Activated CD4-positive, alpha-beta T cell treated with anti-CD3 and anti-CD28 coated beads for 48 hours (primary cell): ENCODE measurements around the gene SPRY1.
A peak's percentile ranks its signal among the peaks of the same experiment; 100 is the strongest.

Experiments
- DNase-seq: peaks from one replicate; pipeline ENCODE4 v3.0.0-alpha.2; 2020

Gene SPRY1

DNA sequence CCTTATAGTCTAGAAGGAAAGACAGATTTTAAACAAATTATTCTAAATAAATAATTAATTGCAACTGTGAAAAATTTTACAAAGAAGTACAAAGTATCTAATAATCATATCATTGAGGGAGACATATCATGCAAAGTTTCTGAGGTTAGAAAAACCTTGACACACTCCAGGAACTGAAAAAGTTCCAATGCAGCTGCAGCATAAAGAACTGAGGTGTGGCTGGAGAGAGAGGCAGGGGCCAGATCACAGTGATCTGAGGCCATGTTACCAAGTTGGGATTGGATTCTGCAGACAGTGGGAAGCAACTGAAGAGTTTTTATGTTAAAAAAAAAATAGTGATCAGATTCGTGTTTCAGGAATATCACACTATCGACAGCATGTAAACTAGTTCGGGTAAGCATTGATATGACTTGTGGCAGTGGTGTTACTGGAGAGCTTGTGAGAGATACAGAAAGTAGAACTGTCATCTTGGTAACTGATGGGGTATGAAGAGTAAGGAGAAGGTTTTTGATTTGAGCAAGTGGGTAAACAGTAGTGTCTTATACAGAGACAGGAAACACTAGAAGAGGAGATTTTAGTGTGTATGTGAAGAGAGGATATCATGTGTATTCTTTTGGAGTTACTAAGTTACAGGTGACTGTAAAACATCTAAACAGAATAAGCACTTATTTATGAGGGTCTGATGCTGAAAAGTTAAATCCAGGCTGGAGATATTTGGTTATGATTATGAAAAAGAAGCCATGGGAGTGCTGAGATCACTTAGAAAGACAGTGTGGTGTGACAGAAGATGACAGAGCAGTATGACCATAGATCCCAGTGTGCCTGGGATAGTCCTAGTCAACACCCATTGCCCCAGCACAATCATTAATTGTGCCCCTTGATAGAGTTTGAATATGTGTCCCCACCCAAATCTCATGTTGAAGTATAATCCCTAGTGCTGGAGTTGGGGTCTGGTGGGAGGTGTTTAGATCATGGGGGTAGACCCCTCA is 15.6 kb upstream of the SPRY1 start:
- no peak for DNase-seq

DNA sequence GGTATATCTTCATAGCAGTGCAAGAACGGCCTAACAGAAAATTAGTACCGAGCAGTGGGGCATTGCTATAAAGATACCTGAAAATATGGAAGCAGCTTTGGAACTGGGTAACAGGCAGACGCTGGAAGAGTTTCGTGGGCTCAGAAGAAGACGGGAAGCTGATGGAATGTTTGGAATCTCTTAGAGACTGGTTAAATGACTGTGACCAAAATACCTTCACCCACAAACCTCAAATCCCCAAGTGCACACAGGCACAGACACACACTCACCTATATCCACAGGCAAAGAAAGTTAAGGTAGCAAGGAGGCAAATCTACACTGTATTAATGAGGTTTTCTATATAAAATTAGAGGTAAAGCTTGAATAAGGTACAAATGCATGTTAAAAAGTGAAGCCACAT is 14.6 kb upstream of the SPRY1 start:
- DNase-seq: no peak

DNA sequence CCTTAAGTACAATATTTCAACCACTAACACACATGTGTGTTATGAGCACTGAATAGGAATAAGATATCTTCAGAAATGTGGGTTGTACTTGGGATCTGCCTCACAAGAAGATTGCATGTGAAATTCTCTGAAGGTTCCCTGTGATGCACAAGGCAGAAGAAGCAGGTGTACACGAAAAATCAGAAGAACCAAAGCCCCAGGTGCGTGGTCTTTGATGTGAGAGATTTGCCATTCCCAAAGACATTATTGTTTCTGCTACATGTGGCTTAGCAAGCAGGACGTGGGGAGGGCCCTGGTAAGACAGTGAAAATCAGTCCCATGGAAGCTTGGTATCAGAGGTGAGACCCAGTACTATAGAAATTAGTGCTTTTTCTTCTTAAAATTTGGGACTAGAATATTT is 13.0 kb upstream of the SPRY1 start:
- no peak for DNase-seq

DNA sequence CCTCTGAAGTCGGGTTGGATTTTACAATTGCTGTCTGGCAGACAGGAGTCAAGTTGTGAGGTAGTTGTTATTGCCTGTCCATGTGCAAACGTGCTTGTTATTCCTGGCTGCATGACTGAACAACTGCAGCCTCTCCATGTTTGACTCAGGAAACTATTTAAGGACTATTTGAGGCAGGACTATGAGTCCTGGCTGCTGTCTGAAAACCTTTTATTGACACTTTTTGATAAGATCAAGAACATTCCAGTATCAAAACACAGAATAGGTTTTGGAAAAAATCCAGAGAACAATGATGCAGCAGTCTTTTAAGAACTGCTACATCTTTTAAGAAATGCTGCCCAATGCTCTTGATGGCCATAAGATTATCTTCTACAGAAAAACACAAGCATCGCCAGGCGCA is 10.0 kb upstream of the SPRY1 start:
- no peak for DNase-seq

DNA sequence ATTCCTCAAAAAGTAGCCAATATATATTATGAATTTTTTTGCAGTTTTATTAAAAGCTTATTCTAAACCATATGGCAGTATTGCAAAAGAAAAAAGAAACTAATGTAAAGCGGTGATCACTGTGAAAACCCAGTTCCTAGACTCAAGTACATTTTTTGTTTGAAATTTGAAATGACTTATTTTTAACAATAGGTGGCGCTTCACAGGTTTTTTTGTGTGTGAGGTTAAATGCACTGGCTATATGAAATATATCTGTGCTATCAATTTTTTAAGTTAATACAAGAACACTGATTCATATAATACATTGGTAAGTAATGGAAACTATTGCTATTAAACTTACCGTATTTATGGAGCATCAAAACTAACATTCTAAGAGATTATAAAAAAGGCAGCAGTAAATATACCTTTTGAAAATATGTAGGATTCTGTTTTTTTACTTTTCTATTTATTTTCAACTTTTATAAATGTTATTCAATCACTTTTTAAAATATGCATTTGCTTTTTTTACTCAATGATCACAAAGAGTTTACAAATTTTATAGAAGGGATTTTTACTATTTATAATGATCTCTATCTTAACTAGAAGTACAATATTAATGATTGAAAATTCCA is 5.6 kb upstream of the SPRY1 start:
- DNase-seq: no peak

DNA sequence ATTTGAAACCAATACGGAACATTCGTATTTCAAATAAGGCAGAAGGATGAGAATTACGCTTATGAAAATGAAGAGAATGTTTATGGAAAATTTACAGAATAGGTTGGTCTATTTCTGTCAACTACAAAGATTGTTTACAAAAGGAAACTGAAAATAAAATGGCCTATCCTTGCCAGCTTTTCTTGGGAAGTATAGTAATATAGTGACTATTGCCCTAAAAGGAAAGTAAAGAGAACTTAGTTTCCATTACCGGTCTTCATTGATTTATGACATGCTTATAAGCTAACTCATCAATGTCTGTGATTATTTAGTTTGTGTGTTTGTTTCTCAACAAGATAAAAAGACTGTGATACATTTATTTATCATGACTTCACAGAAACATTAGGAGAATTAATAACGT is 2.9 kb upstream of the SPRY1 start:
- DNase-seq: no peak

DNA sequence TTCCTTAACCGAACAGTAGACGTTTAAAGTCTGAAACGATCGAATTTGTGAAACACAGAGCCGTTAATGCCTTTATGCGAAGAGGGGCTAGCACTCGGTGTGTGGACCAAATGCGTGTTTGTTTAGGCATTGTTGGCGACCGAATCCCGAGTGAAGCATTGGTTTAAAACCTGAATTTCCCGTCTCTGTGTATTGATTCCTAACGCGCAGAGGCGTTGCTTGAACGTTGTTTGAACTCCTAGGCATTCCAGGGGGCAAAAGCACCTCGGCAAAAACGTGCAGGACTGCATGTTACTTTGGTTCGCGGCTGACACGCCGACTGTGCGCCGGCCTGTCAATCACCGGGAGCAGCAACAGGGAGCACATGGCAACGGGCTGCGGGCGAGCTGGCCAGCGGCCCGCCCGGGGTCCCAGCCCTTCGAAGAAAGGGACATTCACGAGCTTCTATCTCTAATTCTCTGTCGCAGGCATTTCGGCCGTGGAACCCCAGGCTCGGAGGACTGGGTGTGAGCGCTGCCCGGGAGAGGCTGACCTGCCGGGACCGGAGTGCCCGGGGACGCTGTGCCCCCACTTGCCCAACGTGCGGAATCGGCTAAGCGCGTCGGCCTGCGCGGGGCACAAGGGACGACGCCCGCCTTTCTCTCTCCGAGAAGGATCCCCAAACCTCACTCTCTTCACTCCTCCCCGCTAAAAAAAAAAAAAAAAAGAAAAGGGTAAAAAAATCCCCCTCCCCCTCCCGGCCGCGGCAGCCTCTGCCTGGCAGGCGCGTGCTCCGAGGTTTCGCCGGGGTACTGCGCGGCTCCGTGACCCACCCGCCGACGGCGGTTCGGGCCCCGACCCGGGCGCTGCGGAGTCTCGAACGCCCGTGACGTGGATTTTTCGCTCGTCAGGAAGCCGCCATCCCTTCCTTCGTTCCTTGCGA is 810 bp downstream of the SPRY1 start:
- peak; percentile 62 for DNase-seq

DNA sequence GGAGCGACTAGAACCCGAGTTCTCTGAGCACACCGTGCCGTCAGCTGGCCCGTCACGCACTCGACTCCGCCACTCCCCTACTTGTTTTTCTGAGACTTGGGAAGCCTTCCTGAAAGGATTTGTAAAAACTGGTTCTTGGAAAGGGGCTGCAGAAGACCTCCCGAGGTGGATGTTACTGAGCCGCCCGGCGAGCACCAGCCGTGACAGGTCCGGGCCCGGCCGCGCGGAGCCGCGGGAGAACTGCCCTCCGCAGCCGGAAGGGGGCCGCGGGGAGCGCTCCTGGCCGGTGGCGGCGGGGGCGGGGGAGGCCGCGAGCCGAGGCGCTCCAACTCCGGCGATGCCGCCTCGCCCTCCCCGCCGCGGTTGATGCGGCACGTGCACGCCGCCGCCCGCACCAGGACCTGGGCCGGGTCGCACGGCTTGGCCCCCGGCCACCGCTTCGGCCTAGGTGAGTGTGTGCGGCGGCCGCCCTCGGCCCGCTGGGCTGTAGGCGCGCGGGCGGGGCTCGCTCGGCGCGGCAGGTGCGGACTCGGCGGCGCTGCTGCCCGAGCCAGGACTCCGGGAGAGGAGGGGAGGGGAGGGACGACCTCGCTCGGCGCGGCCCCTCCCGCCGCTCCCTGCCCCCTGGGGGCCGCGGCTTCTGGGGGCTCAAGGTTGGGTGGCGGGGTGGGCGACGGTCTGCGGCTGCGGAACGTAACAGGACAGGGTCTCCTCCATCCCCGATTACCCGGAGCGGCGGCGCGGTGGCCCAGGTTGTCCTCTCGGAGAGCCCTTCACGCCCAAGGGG is 1.7 kb downstream of the SPRY1 start:
- DNase-seq: peak; percentile 77

DNA sequence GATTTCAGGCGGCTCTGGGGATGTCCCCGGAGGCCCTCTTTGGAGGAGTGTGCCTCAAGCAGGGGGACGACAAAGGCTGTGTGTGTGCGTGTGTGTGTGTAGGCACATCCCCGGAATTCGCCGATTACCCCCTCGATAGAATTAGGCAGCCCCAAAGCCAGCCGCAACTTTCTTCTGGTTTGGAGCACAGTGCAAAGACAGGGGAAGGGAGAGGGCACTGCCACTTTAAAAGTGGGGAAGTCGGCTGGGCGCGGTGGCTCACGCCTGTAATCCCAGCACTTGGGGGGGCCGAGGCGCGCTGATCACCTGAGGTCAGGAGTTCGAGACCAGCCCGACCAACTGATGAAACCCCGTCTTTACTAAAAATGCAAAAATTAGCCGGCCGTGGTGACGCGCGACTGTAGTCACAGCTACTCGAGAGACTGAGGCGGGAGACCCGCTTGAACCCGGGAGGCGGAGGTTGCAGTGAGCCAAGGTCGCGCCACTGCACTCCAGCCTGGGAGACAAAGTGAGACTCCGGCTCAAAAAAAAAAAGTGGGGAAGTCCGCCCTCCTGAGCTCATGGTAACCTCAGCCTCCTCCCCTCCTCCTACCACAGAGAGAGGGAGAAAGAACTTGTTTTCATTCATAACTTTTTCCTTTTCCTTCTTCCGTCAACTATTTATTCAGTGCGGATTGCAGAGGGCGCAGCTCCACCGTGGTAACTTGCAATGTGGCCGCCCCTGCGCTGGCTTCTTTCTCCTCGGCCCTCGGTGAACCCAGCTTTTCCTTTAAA is 2.4 kb downstream of the SPRY1 start:
- peak; percentile 71 for DNase-seq

DNA sequence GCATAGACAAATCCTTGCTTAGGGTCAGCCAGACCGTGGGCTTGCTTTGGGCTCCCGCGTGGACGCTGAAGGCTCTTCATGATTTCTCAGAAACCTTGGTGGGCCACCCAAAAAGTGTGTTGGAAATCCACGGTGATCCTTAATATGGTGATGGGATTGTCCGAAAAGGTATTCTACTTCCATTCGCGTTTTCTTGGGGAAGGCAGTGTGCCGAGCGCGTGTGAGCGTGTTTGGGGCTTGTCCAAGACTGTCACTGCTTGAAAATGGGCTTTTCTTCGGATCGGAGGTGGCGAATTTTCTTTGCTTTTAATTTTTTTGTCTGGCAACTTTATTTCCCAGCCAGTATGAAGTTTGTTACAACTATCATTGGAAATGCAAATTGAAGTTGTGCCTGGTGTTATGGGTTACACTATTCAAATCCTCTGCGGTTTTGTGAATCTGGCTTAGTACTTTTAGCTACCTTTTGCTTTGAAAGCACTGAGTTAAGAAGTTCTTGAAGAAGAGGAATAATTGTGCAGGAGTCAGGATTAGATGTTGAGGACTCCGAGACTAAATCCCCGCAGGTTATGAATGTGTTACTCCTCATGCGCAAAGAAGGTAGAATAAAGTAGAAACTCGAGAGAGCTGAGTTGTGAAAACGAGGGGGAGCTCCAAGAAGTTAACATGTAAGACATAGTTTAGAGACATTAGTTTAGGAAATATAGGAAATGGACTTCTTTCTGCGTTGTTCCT is 3.2 kb downstream of the SPRY1 start:
- no peak for DNase-seq

DNA sequence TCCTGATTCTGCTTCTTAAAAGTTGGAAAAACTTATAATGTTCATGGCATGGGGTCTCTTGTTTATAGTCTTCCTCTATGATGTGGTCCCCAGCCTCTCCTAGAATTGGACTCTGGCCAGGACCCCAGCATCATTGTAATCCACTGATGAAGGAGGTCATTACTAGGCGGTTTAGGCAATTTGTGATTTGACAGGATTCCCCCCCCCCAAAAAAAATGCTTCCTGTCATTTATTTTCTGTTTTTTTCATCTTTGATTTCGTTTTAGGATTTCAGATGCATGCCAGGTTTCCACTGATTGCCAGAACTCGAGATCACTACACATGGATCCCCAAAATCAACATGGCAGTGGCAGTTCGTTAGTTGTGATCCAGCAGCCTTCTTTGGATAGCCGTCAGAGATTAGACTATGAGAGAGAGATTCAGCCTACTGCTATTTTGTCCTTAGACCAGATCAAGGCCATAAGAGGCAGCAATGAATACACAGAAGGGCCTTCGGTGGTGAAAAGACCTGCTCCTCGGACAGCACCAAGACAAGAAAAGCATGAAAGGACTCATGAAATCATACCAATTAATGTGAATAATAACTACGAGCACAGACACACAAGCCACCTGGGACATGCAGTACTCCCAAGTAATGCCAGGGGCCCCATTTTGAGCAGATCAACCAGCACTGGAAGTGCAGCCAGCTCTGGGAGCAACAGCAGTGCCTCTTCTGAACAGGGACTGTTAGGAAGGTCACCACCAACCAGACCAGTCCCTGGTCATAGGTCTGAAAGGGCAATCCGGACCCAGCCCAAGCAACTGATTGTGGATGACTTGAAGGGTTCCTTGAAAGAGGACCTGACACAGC is 4.9 kb downstream of the SPRY1 start:
- DNase-seq: no peak

DNA sequence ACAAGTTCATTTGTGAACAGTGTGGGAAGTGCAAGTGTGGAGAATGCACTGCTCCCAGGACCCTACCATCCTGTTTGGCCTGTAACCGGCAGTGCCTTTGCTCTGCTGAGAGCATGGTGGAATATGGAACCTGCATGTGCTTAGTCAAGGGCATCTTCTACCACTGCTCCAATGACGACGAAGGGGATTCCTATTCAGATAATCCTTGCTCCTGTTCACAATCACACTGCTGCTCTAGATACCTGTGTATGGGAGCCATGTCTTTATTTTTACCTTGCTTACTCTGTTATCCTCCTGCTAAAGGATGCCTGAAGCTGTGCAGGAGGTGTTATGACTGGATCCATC is 5.5 kb downstream of the SPRY1 start:
- no peak for DNase-seq

DNA sequence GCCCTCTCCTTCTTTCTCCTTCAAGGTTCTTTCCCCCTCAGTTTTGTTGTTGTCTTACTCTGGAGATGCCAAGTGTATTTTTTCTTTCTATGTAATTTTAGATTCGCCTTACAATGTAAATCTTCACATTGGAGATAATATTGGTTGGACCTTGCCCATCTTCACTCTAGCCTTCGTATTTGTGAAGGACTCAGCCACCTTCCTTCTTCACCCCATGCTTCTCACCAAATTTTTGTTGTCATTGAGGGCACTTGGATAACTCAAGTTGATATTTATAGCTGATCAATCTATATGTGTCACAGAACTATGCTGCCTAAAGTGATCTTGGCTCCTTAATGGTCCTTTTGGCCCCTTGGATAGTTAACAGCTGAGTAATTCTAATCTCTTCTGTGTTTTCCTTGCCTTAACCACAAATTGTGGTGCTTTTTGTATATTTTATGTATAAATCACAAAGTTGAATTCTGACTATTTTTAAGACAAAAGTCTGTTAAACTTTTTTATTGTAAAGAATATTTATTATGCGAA is 6.5 kb downstream of the SPRY1 start:
- DNase-seq: no peak

DNA sequence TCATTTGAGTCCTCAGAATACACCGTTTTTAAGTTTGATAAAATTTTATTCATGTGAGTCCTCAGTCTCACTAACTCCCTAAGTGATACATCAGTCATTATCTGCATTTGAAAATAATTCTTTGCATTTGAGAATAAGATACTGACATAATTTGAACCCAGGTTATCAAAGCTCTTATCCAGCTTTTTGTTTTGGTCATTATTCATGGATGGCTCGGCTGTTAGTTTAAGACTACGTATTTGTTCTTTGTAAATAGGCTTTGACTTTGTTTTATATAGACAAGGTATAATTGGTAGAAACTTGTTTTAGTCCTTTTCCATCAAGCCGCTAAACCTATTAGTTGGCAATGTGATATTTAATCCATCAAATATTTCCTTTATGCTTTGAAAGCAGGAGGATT is 7.9 kb downstream of the SPRY1 start:
- no peak for DNase-seq

DNA sequence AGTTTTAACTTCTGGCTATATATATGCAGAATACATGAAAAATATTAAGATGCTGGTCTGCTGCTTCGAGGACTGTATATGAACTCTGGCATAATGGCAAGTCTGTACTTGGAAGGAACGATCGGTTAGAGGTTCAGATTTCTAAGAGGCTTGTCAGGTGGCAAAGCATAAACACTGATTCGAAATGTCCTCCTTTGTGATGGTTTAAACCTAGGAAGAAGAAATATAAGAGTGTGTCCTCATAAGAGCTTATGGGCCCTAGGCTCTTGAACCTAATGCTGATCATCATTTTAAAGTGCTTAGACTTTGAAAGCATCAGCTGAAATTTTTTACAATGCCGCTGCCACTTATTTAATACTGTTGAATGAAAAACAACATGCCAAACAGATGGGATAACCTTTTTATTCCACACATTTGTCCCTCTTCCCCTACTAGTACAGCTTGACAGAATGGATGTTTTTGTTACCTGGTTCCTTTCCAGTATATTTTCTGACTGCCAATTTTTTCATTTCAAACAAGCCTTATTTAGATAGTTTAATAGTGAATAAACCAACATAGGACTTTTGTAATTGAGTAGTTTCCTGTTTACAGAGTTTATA is 8.8 kb downstream of the SPRY1 start:
- DNase-seq: no peak

DNA sequence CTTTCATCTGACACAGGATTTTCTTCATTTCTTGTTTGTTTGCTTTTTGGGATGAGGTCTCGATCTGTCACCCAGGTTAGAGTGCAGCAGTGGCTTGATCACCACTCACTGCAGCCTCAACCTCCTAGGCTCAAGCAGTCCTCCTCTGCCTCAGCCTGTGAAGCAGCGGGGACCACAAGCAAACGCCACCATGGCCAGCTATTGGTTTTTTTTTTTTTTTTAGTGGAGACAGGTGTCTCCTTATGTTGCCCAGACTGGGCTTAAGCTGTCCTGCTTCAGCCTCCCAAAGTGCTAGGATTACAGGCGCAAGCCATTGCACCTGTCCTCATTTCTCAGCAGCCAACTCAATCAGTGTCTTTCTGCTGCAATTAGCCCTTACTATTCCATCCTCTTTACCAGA is 10.3 kb downstream of the SPRY1 start:
- DNase-seq: no peak

DNA sequence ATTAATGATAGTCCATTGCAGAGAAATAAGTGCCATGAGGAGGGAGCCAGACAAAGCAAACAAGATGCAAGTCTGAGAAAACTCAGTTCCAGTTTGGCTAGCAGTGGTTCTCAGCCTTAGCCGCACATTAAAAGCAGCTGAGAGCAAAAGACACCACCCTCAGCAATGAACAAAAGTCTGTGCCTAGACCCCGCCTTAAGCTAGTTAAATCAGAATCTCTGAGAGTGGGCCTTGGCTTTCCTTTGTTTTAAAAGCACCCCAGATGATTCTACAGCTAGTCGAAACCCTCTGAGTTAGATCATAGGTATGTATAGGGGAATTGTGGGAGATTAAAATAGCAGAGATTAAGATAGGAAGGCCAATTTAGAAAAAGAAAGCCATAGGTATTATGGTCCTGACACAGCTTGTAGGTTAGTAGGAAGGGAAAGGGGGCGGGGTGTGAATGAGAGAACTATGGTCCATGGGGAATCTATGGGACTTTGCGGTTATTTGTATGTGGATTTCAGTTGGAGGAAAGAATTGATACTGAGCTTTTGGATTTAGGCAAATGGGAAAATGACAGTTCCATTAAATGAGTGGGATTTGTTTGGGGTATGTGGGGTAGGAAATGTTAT is 12.0 kb downstream of the SPRY1 start:
- no peak for DNase-seq

DNA sequence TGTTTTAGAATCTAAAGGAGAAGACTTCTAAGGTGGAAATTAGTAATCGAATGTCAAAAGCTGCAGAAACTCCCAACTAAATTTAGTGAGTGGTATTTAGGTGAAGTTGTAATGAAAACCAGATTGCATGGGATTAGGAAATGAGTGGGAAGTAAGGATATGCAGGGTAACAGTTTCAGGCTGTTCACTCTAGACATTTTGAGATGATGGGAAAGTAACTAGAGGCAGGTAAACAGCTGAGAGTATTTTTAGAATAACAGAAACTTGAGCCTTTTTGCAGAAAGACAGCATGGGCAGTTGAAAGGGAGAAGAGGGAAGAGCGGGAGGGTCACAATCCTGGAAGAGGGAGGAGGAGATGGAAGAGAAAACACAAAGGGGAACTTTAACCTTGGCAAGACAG is 12.7 kb downstream of the SPRY1 start:
- DNase-seq: no peak

DNA sequence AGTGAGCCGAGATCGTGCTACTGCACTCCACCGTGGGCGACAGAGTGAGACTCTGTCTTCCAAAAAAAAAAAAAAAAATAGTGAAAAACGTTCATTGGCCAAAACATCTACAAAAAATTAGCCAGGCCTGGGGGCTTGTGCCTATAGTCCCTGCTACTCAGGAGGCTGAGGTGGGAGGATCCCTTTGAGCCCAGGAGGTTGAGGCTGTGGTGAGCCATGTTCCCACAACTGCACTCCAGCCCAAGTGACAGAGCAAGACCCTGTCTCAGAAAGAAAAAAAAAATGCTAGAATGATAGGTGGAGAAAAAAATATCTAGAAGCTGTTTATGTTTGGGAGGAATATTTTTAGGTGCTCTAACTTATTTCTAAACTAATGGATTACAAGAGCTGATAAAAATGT is 14.9 kb downstream of the SPRY1 start:
- DNase-seq: no peak
